ENCODE data around the gene RNASE4. TPM values are rescaled to one million over a fixed set of nuclear protein-coding genes. Genes with fewer than 3 reads are reported as not detected.
A peak's percentile ranks its signal among the peaks of the same experiment; 100 is the strongest.

The RNASE4 gene
- total RNA-seq, 1 experiment from 2014 or later: not detected

DNA sequence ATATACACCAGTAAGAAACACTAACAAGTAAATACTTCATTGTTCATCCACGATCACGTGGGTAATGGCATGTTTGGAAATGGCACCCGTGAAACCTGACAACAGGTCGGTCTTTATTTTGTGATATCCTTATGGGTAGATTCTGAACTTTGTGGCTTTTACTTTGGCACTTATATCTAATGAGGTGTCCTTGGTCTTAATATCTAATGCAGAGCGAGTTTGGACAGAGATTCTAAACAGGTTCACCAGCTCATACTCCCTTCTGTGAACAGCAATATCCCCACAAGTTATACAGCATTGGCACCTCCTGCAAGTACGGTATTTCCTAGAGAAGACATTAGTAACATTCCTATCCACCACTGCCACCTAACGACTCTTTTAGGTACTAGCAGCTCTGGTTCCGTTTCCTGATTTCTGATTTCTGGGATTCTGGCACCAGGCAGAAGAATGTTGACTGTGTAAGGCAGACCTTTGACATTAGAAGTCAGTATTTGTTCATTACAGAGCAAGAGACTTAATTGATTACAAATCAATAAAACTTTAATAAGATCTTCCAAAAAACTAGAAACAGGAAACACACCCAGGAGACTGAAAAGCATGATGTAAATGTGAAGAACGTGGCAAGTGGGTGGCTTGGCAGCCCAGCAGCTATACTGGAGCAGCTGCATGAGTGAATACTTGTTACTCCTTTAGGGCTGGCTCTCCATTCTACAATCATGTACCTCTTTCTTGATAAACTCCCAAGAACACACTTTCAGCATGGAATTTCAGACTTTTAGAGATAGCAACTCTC, 6.7 kb downstream of the RNASE4 start:
- Histone ChIP-seq H3K27me3 (ENCODE audit: insufficient read depth, low read length) (no peaks in the 10 kb centered on the region), H4K8ac (replicated peaks; ENCODE audit: insufficient read length, low read depth, low read length) (no peak overlapping the region), H2BK120ac (ENCODE audit: low read depth, low read length, poor library complexity, severe bottlenecking) (no peak overlapping the region), H4K20me1 (ENCODE audit: control insufficient read depth, insufficient read depth, insufficient read length) (no peaks in the 10 kb centered on the region), H4K91ac (ENCODE audit: insufficient read length, low read depth, low read length) (no peak overlapping the region), H3K56ac (ENCODE audit: insufficient read length, low read depth, low read length) (no peak overlapping the region), H3K9me3 (ENCODE audit: control insufficient read depth, low read depth, low read length) (no peaks in the 10 kb centered on the region), H3K23ac (ENCODE audit: insufficient read length, low read depth, low read length) (no peak overlapping the region), H3K4ac (ENCODE audit: low read depth, low read length) (no peak overlapping the region), H3K27ac (ENCODE audit: insufficient read length, low read depth, low read length) (no peak overlapping the region), H3K79me1 (ENCODE audit: insufficient read depth, low read depth, low read length, poor library complexity, severe bottlenecking) (no peaks in the 10 kb centered on the region), H2BK12ac (ENCODE audit: insufficient read length, low read depth, low read length) (no peak overlapping the region), H3K23me2 (ENCODE audit: insufficient read length, low read depth, low read length, poor library complexity, severe bottlenecking) (no peaks in the 10 kb centered on the region), H2BK5ac (ENCODE audit: insufficient read length, low read length) (no peak overlapping the region), H3K4me2 (ENCODE audit: insufficient read depth, insufficient read length, low read length) (no peak overlapping the region), H3K4me1 (ENCODE audit: insufficient read depth, low read length) (no peaks in the 10 kb centered on the region), H2BK15ac (ENCODE audit: low read depth, low read length) (no peak overlapping the region), H2AFZ (ENCODE audit: low read length) (no peak overlapping the region), H3K18ac (ENCODE audit: insufficient read length, low read depth, low read length) (no peak overlapping the region), H3K9ac (ENCODE audit: extremely low read depth, insufficient read length, low read length) (no peak overlapping the region), H2AK5ac (ENCODE audit: insufficient read length, low read length) (no peak overlapping the region), H3K79me2 (ENCODE audit: insufficient read depth, low read length) (no peaks in the 10 kb centered on the region), H2BK20ac (ENCODE audit: low read depth, low read length, poor library complexity, severe bottlenecking) (no peak overlapping the region), H3T11ph (ENCODE audit: low read length) (no peak overlapping the region), H4K5ac (ENCODE audit: insufficient read length, low read depth, low read length) (no peak overlapping the region), H3K14ac (ENCODE audit: insufficient read depth, low read length) (no peak overlapping the region)
- Mint-ChIP-seq H3K27ac (no peak overlapping the region), H3K9me3 (no peaks in the 10 kb centered on the region), H3K4me1 (peaks cover 0 to 2% of the 10 kb centered on the region in 2 experiments; a peak in 2 of 4 replicates), H3K27me3 (ENCODE audit: low read depth) (peaks cover under 1% of the 10 kb centered on the region), H3K36me3 (ENCODE audit: insufficient read depth in 1 of 3, low read depth in 3 of 3) (peaks cover 0 to 6% (median 0%) of the 10 kb centered on the region in 3 experiments; a peak in 1 of 7 replicates), H3K4me3 (peak overlapping the region in 1 of 2 experiments; percentile 24; a peak in 1 of 5 replicates)
- no peak for DNase-seq
- no CpG with 5 or more reads among the region's 9 CpGs for WGBS (ENCODE audit: extremely low coverage, insufficient read length, low lambda C conversion rate)
- TF ChIP-seq, protein P1, sequence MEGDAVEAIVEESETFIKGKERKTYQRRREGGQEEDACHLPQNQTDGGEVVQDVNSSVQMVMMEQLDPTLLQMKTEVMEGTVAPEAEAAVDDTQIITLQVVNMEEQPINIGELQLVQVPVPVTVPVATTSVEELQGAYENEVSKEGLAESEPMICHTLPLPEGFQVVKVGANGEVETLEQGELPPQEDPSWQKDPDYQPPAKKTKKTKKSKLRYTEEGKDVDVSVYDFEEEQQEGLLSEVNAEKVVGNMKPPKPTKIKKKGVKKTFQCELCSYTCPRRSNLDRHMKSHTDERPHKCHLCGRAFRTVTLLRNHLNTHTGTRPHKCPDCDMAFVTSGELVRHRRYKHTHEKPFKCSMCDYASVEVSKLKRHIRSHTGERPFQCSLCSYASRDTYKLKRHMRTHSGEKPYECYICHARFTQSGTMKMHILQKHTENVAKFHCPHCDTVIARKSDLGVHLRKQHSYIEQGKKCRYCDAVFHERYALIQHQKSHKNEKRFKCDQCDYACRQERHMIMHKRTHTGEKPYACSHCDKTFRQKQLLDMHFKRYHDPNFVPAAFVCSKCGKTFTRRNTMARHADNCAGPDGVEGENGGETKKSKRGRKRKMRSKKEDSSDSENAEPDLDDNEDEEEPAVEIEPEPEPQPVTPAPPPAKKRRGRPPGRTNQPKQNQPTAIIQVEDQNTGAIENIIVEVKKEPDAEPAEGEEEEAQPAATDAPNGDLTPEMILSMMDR (conservative IDR thresholded peaks at IDR 0.05): peak; percentile 87
